Measurements from ENCODE around the gene MRPL14. TPM values are rescaled to one million over a fixed set of nuclear protein-coding genes. Genes with fewer than 3 reads are reported as not detected.

MRPL14 gene
- total and polyA plus RNA-seq, 9 of the 15 experiments (the other 6 are each of a cell fraction or from before 2014, with no cell fraction given), result 126 to 424 (median 165) TPM

GRCh38 chr6:44151348-44152108, 24.3 kb upstream of the MRPL14 start (continued):
- no peak for TF ChIP-seq CUX1 (CRISPR knock-in tag; IDR thresholded peaks at IDR 0.05)
- no peak for TF ChIP-seq MCM3 (IDR thresholded peaks at IDR 0.05)
- TF ChIP-seq TCF7 (IDR thresholded peaks at IDR 0.05; ENCODE audit: borderline replicate concordance), result no peak
- no peak for TF ChIP-seq DMBX1 (CRISPR knock-in tag; IDR thresholded peaks at IDR 0.05; ENCODE audit: borderline replicate concordance)
- no peak for TF ChIP-seq ZBTB5 (IDR thresholded peaks at IDR 0.05)
- peak; percentile 68; the same call in 1 of the 2 replicates for TF ChIP-seq LCOR (CRISPR knock-in tag; IDR thresholded peaks at IDR 0.05)
- no peak for TF ChIP-seq MITF (IDR thresholded peaks at IDR 0.05)
- 0 out of 2 replicates have a peak, but pooled peaks have one; percentile 37 for TF ChIP-seq CHCHD3 (CRISPR knock-in tag; IDR thresholded peaks at IDR 0.05)
- TF ChIP-seq, protein P1, sequence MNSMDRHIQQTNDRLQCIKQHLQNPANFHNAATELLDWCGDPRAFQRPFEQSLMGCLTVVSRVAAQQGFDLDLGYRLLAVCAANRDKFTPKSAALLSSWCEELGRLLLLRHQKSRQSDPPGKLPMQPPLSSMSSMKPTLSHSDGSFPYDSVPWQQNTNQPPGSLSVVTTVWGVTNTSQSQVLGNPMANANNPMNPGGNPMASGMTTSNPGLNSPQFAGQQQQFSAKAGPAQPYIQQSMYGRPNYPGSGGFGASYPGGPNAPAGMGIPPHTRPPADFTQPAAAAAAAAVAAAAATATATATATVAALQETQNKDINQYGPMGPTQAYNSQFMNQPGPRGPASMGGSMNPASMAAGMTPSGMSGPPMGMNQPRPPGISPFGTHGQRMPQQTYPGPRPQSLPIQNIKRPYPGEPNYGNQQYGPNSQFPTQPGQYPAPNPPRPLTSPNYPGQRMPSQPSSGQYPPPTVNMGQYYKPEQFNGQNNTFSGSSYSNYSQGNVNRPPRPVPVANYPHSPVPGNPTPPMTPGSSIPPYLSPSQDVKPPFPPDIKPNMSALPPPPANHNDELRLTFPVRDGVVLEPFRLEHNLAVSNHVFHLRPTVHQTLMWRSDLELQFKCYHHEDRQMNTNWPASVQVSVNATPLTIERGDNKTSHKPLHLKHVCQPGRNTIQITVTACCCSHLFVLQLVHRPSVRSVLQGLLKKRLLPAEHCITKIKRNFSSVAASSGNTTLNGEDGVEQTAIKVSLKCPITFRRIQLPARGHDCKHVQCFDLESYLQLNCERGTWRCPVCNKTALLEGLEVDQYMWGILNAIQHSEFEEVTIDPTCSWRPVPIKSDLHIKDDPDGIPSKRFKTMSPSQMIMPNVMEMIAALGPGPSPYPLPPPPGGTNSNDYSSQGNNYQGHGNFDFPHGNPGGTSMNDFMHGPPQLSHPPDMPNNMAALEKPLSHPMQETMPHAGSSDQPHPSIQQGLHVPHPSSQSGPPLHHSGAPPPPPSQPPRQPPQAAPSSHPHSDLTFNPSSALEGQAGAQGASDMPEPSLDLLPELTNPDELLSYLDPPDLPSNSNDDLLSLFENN (IDR thresholded peaks at IDR 0.05; ENCODE audit: low read depth in 2 of 2, low read length in 2 of 2), result 0 out of 4 replicates have a peak, but pooled peaks have one; percentile 22 to 53
- no peak for TF ChIP-seq GTF2F1 (IDR thresholded peaks at IDR 0.05; ENCODE audit: low read depth, low read length)
- TF ChIP-seq PATZ1 (CRISPR knock-in tag; IDR thresholded peaks at IDR 0.05; ENCODE audit: borderline replicate concordance), result no peak
- TF ChIP-seq ZNF133 (CRISPR knock-in tag; IDR thresholded peaks at IDR 0.05), result no peak

All from K562 (cell line).